Neural cell (in vitro differentiated cells): Measurements from ENCODE around the gene RBM39. TPM values are rescaled to one million over a fixed set of nuclear protein-coding genes. Genes with fewer than 3 reads are reported as not detected.

Experiments
- H2AFZ ChIP-seq: fragments of 200-600, 300-800 bp; sonication (generic), shearing (Covaris generic); 2 replicates; pipeline ENCODE4 v1.6.0; 2014; ENCODE audit warnings: low read depth, mild to moderate bottlenecking, antibody characterized with exemption, low read length, moderate library complexity
- H3F3A ChIP-seq: fragments of 200-600 bp; shearing (Covaris generic); 2 replicates; pipeline ENCODE4 v1.6.1; 2016; ENCODE audit warnings: mild to moderate bottlenecking, moderate library complexity, mixed read lengths, antibody characterized with exemption, low read length; ENCODE audit not compliant: insufficient read depth, poor library complexity, severe bottlenecking
- H3K27ac ChIP-seq: fragments of 200-600, 300-800 bp; sonication (generic), shearing (Covaris generic); 2 replicates; pipeline ENCODE4 v1.5.1; 2014; ENCODE audit warnings: mild to moderate bottlenecking, low read length, moderate library complexity
- H3K27me3 ChIP-seq: fragments of 300-800, 200-600 bp; sonication (generic), shearing (Covaris generic); 2 replicates; pipeline ENCODE4 v1.6.0; 2014; ENCODE audit warnings: mild to moderate bottlenecking, low read depth, low read length, moderate library complexity; ENCODE audit not compliant: insufficient read depth
- H3K36me3 ChIP-seq: fragments of 300-800, 200-600 bp; sonication (generic), shearing (Covaris generic); 2 replicates; pipeline ENCODE4 v1.5.1; 2014; ENCODE audit warnings: mild to moderate bottlenecking, antibody characterized with exemption, low read length, moderate library complexity; ENCODE audit not compliant: insufficient read depth
- H3K4me2 ChIP-seq: fragments of 300-800, 200-600 bp; sonication (generic), shearing (Covaris generic); 2 replicates; pipeline ENCODE4 v1.6.0; 2014; ENCODE audit warnings: mild to moderate bottlenecking, low read length
- H3K4me3 ChIP-seq: fragments of 300-800, 200-600 bp; sonication (generic), shearing (Covaris generic); 2 replicates; pipeline ENCODE4 v1.5.1; 2014; ENCODE audit warnings: mild to moderate bottlenecking, low read length, moderate library complexity
- H3K79me2 ChIP-seq: fragments of 200-600 bp; shearing (Covaris generic); replicated peaks from 2 replicates; pipeline ENCODE4 v1.6.0; 2014; ENCODE audit warnings: mild to moderate bottlenecking, low read length, moderate library complexity; ENCODE audit not compliant: insufficient read depth
- H3K9ac ChIP-seq: fragments of 300-800, 200-600 bp; sonication (generic), shearing (Covaris generic); 2 replicates; pipeline ENCODE4 v1.6.1; 2016; ENCODE audit warnings: mild to moderate bottlenecking, low read length, mixed read lengths
- H3K9me2 ChIP-seq: fragments of 200-600 bp; shearing (Covaris generic); 2 replicates; pipeline ENCODE4 v1.6.1; 2016; ENCODE audit warnings: mild to moderate bottlenecking, low read length, mixed read lengths; ENCODE audit not compliant: insufficient read depth
- H3K9me3 ChIP-seq: fragments of 200-600, 300-800 bp; sonication (generic), shearing (Covaris generic); 2 replicates; pipeline ENCODE4 v1.6.1; 2016; ENCODE audit warnings: mild to moderate bottlenecking, mixed run types, low read length, moderate library complexity, mixed read lengths
- H4K20me1 ChIP-seq: fragments of 200-600 bp; shearing (Covaris generic); 2 replicates; pipeline ENCODE4 v1.6.1; 2016; ENCODE audit warnings: mild to moderate bottlenecking, mixed run types; ENCODE audit not compliant: insufficient read depth
- EP300 ChIP-seq: fragments of 450-650 bp; conservative IDR thresholded peaks from 2 replicates; pipeline ENCODE4 v1.6.1; 2014; ENCODE audit warnings: antibody characterized with exemption, mild to moderate bottlenecking, moderate library complexity; ENCODE audit not compliant: poor library complexity, severe bottlenecking
- EZH2 ChIP-seq: fragments of 200-600, 300-800 bp; shearing (Covaris generic), sonication (generic); IDR thresholded peaks from 2 replicates; pipeline ENCODE4 v1.6.1; 2014; ENCODE audit warnings: antibody characterized with exemption, low read length, borderline replicate concordance, mild to moderate bottlenecking; ENCODE audit not compliant: insufficient read depth, poor library complexity, severe bottlenecking
- MXI1 ChIP-seq: fragments of 450-650 bp; conservative IDR thresholded peaks from 2 replicates; pipeline ENCODE4 v1.6.1; 2014; ENCODE audit warnings: antibody characterized with exemption, mild to moderate bottlenecking; ENCODE audit not compliant: poor library complexity, severe bottlenecking
- POLR2AphosphoS5 ChIP-seq: IDR thresholded peaks from 2 replicates; pipeline ENCODE4 v1.6.1; 2012
- RAD21 ChIP-seq: fragments of 450-650 bp; conservative IDR thresholded peaks from 2 replicates; pipeline ENCODE4 v1.6.1; 2014; ENCODE audit warnings: antibody characterized with exemption, mild to moderate bottlenecking, moderate library complexity
- SMC3 ChIP-seq: fragments of 450-650 bp; conservative IDR thresholded peaks from 2 replicates; pipeline ENCODE4 v1.6.1; 2014; ENCODE audit warnings: antibody characterized with exemption, mild to moderate bottlenecking, moderate library complexity; ENCODE audit not compliant: poor library complexity
- TAF1 ChIP-seq: IDR thresholded peaks from 2 replicates; pipeline ENCODE4 v1.6.1; 2012; ENCODE audit warnings: low read depth
- polyA plus RNA-seq: library from polyadenylated mRNA; depleted of rRNA; stranded (reverse); fragments of >200 nt; gene quantifications from 2 replicates; pipeline ENCODE4 v1.2.3, GENCODE V29; 2014
- TF ChIP-seq, protein P1 (sequence below): IDR thresholded peaks from 2 replicates; pipeline ENCODE4 v1.6.1; 2012; ENCODE audit warnings: borderline replicate concordance
- TF ChIP-seq, protein P2 (sequence below): fragments of 450-650 bp; IDR thresholded peaks from 2 replicates; pipeline ENCODE4 v1.5.1; 2014; ENCODE audit warnings: antibody characterized with exemption, mild to moderate bottlenecking, moderate library complexity; ENCODE audit not compliant: poor library complexity, severe bottlenecking

The RBM39 gene
- polyA plus RNA-seq, 1 donor from 2014 or later, result 839 TPM

- peaks cover 83% of the 10 kb centered on the region for H3K79me2 ChIP-seq
- H3K4me3 ChIP-seq, result peak overlapping the region; percentile 87
- no peak overlapping the region for H3K9ac ChIP-seq
- H3K36me3 ChIP-seq, result no peaks in the 10 kb centered on the region
- H3K9me3 ChIP-seq, result no peaks in the 10 kb centered on the region
- H3K9me2 ChIP-seq, result no peaks in the 10 kb centered on the region
- no peak overlapping the region for H3K27ac ChIP-seq
- H4K20me1 ChIP-seq, result peaks cover 7% of the 10 kb centered on the region
- H2AFZ ChIP-seq, result no peak overlapping the region
- peak overlapping the region; percentile 23 for H3K4me2 ChIP-seq
- TF ChIP-seq SMC3, result no peak
- no peak for TF ChIP-seq TAF1
- TF ChIP-seq MXI1, result no peak
- TF ChIP-seq, protein P1, sequence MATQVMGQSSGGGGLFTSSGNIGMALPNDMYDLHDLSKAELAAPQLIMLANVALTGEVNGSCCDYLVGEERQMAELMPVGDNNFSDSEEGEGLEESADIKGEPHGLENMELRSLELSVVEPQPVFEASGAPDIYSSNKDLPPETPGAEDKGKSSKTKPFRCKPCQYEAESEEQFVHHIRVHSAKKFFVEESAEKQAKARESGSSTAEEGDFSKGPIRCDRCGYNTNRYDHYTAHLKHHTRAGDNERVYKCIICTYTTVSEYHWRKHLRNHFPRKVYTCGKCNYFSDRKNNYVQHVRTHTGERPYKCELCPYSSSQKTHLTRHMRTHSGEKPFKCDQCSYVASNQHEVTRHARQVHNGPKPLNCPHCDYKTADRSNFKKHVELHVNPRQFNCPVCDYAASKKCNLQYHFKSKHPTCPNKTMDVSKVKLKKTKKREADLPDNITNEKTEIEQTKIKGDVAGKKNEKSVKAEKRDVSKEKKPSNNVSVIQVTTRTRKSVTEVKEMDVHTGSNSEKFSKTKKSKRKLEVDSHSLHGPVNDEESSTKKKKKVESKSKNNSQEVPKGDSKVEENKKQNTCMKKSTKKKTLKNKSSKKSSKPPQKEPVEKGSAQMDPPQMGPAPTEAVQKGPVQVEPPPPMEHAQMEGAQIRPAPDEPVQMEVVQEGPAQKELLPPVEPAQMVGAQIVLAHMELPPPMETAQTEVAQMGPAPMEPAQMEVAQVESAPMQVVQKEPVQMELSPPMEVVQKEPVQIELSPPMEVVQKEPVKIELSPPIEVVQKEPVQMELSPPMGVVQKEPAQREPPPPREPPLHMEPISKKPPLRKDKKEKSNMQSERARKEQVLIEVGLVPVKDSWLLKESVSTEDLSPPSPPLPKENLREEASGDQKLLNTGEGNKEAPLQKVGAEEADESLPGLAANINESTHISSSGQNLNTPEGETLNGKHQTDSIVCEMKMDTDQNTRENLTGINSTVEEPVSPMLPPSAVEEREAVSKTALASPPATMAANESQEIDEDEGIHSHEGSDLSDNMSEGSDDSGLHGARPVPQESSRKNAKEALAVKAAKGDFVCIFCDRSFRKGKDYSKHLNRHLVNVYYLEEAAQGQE, result no peak
- H3K27me3 ChIP-seq, result no peaks in the 10 kb centered on the region
- H3F3A ChIP-seq, result no peaks in the 10 kb centered on the region
Observed at GRCh38 chr20:35661053-35661452, 81.0 kb downstream of the RBM39 start.

- Histone ChIP-seq H3K9me3 (no peaks in the 10 kb centered on the region), H3K9ac (no peak overlapping the region), H3K36me3 (no peaks in the 10 kb centered on the region), H3K4me2 (no peak overlapping the region), H2AFZ (no peak overlapping the region), H3K27ac (no peak overlapping the region), H3F3A (no peaks in the 10 kb centered on the region), H3K79me2 (peaks cover 91% of the 10 kb centered on the region), H3K4me3 (peak overlapping the region; percentile 87), H4K20me1 (peaks cover 7% of the 10 kb centered on the region), H3K27me3 (no peaks in the 10 kb centered on the region), H3K9me2 (no peaks in the 10 kb centered on the region)
- TF ChIP-seq, protein P2, sequence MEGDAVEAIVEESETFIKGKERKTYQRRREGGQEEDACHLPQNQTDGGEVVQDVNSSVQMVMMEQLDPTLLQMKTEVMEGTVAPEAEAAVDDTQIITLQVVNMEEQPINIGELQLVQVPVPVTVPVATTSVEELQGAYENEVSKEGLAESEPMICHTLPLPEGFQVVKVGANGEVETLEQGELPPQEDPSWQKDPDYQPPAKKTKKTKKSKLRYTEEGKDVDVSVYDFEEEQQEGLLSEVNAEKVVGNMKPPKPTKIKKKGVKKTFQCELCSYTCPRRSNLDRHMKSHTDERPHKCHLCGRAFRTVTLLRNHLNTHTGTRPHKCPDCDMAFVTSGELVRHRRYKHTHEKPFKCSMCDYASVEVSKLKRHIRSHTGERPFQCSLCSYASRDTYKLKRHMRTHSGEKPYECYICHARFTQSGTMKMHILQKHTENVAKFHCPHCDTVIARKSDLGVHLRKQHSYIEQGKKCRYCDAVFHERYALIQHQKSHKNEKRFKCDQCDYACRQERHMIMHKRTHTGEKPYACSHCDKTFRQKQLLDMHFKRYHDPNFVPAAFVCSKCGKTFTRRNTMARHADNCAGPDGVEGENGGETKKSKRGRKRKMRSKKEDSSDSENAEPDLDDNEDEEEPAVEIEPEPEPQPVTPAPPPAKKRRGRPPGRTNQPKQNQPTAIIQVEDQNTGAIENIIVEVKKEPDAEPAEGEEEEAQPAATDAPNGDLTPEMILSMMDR, result no peak
- TF ChIP-seq EZH2, result no peak
- no peak for TF ChIP-seq SMC3
- TF ChIP-seq MXI1, result no peak
- TF ChIP-seq EP300, result no peak
- TF ChIP-seq, protein P1, result no peak
- TF ChIP-seq POLR2AphosphoS5, result no peak
- TF ChIP-seq RAD21, result no peak
- no peak for TF ChIP-seq TAF1
Observed at GRCh38 chr20:35660122-35660937, 81.7 kb downstream of the RBM39 start.
